Measurements from ENCODE around the gene FBXO38.

The FBXO38 gene

DNA sequence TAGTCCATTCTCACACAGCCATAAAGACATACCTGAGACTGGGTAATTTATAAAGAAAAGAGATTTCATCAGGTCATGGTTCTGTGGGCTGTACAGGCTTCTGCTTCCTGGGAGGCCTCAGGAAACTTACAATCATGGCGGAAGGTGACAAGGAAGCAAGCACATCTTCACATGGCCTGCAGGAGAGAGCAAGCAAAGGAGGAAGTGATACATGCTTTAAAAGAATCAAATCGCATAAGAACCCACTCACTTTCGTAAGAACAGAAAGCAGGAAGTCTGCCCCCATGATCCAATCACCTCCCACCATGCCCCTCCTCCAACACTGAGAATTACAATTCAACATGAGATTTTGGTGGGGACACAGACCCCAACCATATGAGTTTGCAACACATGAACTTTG is 5.1 kb upstream of the FBXO38 start:
- TF ChIP-seq, protein P1, sequence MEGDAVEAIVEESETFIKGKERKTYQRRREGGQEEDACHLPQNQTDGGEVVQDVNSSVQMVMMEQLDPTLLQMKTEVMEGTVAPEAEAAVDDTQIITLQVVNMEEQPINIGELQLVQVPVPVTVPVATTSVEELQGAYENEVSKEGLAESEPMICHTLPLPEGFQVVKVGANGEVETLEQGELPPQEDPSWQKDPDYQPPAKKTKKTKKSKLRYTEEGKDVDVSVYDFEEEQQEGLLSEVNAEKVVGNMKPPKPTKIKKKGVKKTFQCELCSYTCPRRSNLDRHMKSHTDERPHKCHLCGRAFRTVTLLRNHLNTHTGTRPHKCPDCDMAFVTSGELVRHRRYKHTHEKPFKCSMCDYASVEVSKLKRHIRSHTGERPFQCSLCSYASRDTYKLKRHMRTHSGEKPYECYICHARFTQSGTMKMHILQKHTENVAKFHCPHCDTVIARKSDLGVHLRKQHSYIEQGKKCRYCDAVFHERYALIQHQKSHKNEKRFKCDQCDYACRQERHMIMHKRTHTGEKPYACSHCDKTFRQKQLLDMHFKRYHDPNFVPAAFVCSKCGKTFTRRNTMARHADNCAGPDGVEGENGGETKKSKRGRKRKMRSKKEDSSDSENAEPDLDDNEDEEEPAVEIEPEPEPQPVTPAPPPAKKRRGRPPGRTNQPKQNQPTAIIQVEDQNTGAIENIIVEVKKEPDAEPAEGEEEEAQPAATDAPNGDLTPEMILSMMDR (IDR thresholded peaks at IDR 0.05): no peak

GRCh38 chr5:148379340-148379739 is 4.4 kb upstream of the FBXO38 start:
- TF ChIP-seq, protein P1 (IDR thresholded peaks at IDR 0.05): no peak

- TF ChIP-seq, protein P1 (IDR thresholded peaks at IDR 0.05): no peak
Observed at GRCh38 chr5:148381906-148382305, 1.9 kb upstream of the FBXO38 start.

DNA sequence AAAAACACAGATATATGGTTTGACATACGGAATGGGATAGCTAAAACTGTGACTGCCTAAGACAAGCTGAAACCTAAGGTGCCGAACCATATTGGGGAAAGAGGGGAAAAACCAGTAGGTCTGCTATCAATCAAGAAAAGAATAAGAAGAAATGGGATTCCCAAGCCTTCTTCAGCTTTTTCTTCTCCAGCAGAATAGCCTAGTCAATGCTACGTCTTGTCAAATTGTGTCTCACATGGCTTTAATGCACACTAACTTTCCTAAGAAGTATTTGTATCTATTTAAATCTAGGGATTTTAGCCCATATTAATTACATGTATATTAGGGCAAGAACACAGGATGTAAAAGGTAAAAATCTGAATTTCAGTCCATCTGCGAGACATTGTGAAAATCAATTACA is 797 bp upstream of the FBXO38 start:
- TF ChIP-seq, protein P1 (IDR thresholded peaks at IDR 0.05): no peak

GRCh38 chr5:148384380-148384737 is 601 bp downstream of the FBXO38 start:
- TF ChIP-seq, protein P1 (IDR thresholded peaks at IDR 0.05): no peak

- TF ChIP-seq, protein P1 (IDR thresholded peaks at IDR 0.05): no peak
Observed at GRCh38 chr5:148385094-148385493, 1.3 kb downstream of the FBXO38 start.

GRCh38 chr5:148386041-148386440 is 2.3 kb downstream of the FBXO38 start:
- TF ChIP-seq, protein P1 (IDR thresholded peaks at IDR 0.05): no peak

DNA sequence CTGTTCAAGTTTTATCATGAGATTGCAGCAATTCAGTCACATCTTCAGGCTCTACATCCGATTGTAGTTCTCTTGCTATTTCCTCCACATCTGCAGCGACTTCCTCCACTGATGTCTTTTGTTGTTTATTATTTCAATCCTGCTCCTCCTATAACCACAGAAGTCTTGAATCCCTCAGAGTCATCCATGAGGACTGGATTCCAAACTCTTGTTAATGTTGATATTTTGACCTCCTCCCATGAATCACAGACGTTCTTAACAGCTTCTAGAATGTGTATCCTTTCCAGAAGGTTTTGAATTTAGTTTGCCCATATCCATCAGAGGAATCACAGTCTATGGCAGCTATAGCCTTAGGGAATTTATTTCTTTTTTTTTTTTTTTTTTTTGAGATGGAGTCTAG is 3.6 kb downstream of the FBXO38 start:
- TF ChIP-seq, protein P1 (IDR thresholded peaks at IDR 0.05): no peak
